ENCODE data around the gene LDLRAD1. TPM values are rescaled to one million over a fixed set of nuclear protein-coding genes. Genes with fewer than 3 reads are reported as not detected.

Gene LDLRAD1
- total RNA-seq, 1 donor from 2014 or later: not detected

DNA sequence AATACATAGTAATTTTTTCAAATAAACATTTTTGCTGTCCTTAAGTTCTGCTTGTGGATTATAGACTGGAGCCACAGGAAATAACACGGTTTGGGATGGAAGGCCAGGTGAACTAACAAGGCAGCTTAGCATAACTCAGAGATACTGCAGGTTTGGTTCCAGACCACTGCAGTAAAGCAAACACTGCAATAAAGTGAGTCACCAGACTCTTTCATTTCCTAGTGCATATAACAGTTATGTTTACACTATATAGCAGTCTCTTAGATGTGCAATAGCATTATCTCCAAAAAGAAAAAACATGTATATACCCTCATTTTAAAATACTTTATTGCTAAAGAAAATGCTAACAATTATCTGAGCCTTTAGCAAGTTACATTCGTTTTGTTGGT, 49.9 kb downstream of the LDLRAD1 start:
- peaks cover 9% of the 10 kb centered on the region for H3K36me3 ChIP-seq
- Mint-ChIP-seq H3K27ac (no peak overlapping the region), H3K4me3 (no peak overlapping the region), H3K9me3 (no peaks in the 10 kb centered on the region), H3K27me3 (ENCODE audit: insufficient read depth, low read depth) (no peaks in the 10 kb centered on the region), H3K4me1 (no peaks in the 10 kb centered on the region), H3K36me3 (peaks cover 42% of the 10 kb centered on the region)
- H3K9ac ChIP-seq: no peak overlapping the region
- H3K4me3 ChIP-seq: no peak overlapping the region
- no peaks in the 10 kb centered on the region for H3K9me3 ChIP-seq (ENCODE audit: low read depth)
- TF ChIP-seq EZH2 (IDR thresholded peaks at IDR 0.05): no peak
- H3K4me1 ChIP-seq: no peaks in the 10 kb centered on the region
- no peak overlapping the region for H3K4me2 ChIP-seq
- no peak overlapping the region for H2AFZ ChIP-seq (replicated peaks)
- no peak for DNase-seq (ENCODE audit: low spot score)
- H4K20me1 ChIP-seq (ENCODE audit: low read depth): peaks cover 5% of the 10 kb centered on the region
- H3K27ac ChIP-seq: no peak overlapping the region
- H3K27me3 ChIP-seq: no peaks in the 10 kb centered on the region
- H3F3A ChIP-seq (ENCODE audit: low read depth): no peaks in the 10 kb centered on the region
- no peaks in the 10 kb centered on the region for H3K79me2 ChIP-seq (ENCODE audit: low read depth)

DNA sequence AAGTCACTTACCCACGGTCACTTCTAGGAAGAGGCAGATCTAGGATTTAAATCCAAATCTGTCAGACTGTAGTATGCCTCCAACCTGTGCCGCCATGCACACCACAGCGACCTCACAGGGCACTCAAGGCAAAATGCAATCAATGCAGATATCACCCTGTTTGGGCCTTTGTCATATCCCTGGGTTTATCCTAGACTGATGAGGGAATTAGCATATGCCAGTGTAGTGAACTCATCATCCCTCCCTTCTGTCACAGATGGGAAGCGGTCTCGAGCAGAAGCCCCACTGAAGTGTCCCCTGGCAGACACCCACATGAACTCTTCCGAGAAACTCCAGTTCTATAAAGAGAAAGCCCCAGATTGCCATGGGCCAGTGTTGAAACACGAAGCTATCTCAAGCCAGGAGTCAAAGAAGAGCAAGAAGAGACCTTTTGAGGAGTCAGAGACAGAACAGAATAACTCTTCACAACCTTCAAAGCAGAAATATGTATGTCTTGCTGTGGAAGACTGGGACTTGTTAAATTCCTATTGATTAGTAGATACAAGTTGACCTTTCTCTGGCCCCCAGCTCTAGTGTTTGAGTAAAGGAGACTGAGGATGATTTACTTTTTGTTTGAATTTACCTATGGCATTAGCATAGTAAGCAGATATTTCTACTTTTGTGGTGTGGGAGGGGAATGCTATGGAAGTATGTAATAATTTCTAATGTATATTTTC, 50.4 kb downstream of the LDLRAD1 start:
- Histone ChIP-seq H3K4me2 (no peak overlapping the region), H3K36me3 (peaks cover 9% of the 10 kb centered on the region), H3K79me2 (ENCODE audit: low read depth) (no peaks in the 10 kb centered on the region), H3K9me3 (ENCODE audit: low read depth) (no peaks in the 10 kb centered on the region), H3K27me3 (no peaks in the 10 kb centered on the region), H3K27ac (no peak overlapping the region), H3K4me3 (no peak overlapping the region), H2AFZ (replicated peaks) (no peak overlapping the region), H3K4me1 (no peaks in the 10 kb centered on the region), H3F3A (ENCODE audit: low read depth) (no peaks in the 10 kb centered on the region), H4K20me1 (ENCODE audit: low read depth) (peaks cover 5% of the 10 kb centered on the region), H3K9ac (peak overlapping the region; percentile 10)
- Mint-ChIP-seq H3K27me3 (ENCODE audit: insufficient read depth, low read depth) (no peaks in the 10 kb centered on the region), H3K9me3 (no peaks in the 10 kb centered on the region), H3K4me1 (no peaks in the 10 kb centered on the region), H3K36me3 (peaks cover 40% of the 10 kb centered on the region), H3K27ac (no peak overlapping the region), H3K4me3 (no peak overlapping the region)
- no peak for DNase-seq (ENCODE audit: low spot score)
- TF ChIP-seq EZH2 (IDR thresholded peaks at IDR 0.05): no peak
- TF ChIP-seq, protein P1, sequence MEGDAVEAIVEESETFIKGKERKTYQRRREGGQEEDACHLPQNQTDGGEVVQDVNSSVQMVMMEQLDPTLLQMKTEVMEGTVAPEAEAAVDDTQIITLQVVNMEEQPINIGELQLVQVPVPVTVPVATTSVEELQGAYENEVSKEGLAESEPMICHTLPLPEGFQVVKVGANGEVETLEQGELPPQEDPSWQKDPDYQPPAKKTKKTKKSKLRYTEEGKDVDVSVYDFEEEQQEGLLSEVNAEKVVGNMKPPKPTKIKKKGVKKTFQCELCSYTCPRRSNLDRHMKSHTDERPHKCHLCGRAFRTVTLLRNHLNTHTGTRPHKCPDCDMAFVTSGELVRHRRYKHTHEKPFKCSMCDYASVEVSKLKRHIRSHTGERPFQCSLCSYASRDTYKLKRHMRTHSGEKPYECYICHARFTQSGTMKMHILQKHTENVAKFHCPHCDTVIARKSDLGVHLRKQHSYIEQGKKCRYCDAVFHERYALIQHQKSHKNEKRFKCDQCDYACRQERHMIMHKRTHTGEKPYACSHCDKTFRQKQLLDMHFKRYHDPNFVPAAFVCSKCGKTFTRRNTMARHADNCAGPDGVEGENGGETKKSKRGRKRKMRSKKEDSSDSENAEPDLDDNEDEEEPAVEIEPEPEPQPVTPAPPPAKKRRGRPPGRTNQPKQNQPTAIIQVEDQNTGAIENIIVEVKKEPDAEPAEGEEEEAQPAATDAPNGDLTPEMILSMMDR (IDR thresholded peaks at IDR 0.05): no peak
- no peak for TF ChIP-seq EZH2phosphoT487 (IDR thresholded peaks at IDR 0.05)

DNA sequence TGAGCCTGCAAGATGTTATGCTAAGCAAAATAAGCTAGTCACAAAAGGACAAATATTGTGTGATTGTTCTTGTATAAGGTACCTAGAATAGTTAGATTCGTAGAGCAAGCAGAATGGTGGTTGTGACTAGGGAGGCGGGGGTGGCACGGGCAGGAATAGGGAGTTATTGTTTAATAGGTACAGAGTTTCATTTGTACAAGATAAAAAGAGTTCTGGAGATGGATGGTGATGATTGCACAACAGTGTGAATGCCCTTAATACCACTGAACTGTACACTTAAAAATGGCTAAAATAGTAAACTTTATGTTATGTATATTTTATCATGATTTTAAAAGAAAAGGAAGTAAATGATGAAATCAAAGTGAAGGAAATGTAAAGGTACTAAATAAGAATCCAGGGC, 51.2 kb downstream of the LDLRAD1 start:
- Histone ChIP-seq H3K27ac (no peak overlapping the region), H3K79me2 (ENCODE audit: low read depth) (no peaks in the 10 kb centered on the region), H3K9ac (no peak overlapping the region), H4K20me1 (ENCODE audit: low read depth) (peaks cover 5% of the 10 kb centered on the region), H3K4me3 (no peak overlapping the region), H3K4me2 (no peak overlapping the region), H3K36me3 (peaks cover 9% of the 10 kb centered on the region), H2AFZ (replicated peaks) (no peak overlapping the region), H3K4me1 (no peaks in the 10 kb centered on the region), H3K9me3 (ENCODE audit: low read depth) (no peaks in the 10 kb centered on the region), H3F3A (ENCODE audit: low read depth) (no peaks in the 10 kb centered on the region), H3K27me3 (no peaks in the 10 kb centered on the region)
- Mint-ChIP-seq H3K9me3 (no peaks in the 10 kb centered on the region), H3K27ac (no peak overlapping the region), H3K4me1 (no peaks in the 10 kb centered on the region), H3K27me3 (ENCODE audit: insufficient read depth, low read depth) (no peaks in the 10 kb centered on the region), H3K4me3 (no peak overlapping the region), H3K36me3 (peaks cover 43% of the 10 kb centered on the region)
- DNase-seq (ENCODE audit: low spot score): no peak
- TF ChIP-seq EZH2phosphoT487 (IDR thresholded peaks at IDR 0.05): no peak
- TF ChIP-seq, protein P1 (IDR thresholded peaks at IDR 0.05): no peak
- TF ChIP-seq EZH2 (IDR thresholded peaks at IDR 0.05): no peak

DNA sequence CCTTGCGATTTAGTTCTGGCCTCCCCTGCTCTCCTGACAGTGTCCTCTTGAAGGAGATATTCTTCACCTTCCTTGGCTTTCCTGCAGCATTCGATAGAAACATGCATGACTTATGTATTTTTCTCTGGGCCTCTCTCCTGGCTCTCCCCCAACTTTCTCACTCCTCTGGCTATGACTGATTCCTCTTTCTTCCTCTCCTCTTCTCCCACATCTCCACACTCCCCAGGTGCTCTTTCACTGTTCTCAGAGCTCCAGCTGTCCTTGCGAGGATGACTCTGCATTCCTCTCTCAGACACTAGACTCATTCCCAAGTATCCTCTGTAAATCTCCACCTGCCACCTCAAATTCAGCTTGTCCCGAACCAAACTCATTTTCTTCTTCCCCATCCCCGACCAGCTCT, 53.9 kb downstream of the LDLRAD1 start:
- no peaks in the 10 kb centered on the region for H3K27me3 Mint-ChIP-seq (ENCODE audit: insufficient read depth, low read depth)
- Histone ChIP-seq H3K4me2 (no peak overlapping the region), H3F3A (ENCODE audit: low read depth) (no peaks in the 10 kb centered on the region), H3K4me3 (no peak overlapping the region), H4K20me1 (ENCODE audit: low read depth) (peaks cover 5% of the 10 kb centered on the region), H2AFZ (replicated peaks) (no peak overlapping the region), H3K9me3 (ENCODE audit: low read depth) (no peaks in the 10 kb centered on the region), H3K27me3 (no peaks in the 10 kb centered on the region), H3K27ac (peak overlapping the region; percentile 12), H3K79me2 (ENCODE audit: low read depth) (no peaks in the 10 kb centered on the region), H3K9ac (no peak overlapping the region), H3K36me3 (peaks cover 19% of the 10 kb centered on the region), H3K4me1 (no peaks in the 10 kb centered on the region)
- H3K9me3 Mint-ChIP-seq: no peaks in the 10 kb centered on the region
- H3K36me3 Mint-ChIP-seq: peaks cover 40% of the 10 kb centered on the region
- no peak for DNase-seq (ENCODE audit: low spot score)
- H3K4me3 Mint-ChIP-seq: no peak overlapping the region
- no peak overlapping the region for H3K27ac Mint-ChIP-seq
- TF ChIP-seq EZH2 (IDR thresholded peaks at IDR 0.05): no peak
- TF ChIP-seq EZH2phosphoT487 (IDR thresholded peaks at IDR 0.05): no peak
- TF ChIP-seq, protein P1 (IDR thresholded peaks at IDR 0.05): no peak
- no peaks in the 10 kb centered on the region for H3K4me1 Mint-ChIP-seq

Data from neural progenitor cell (in vitro differentiated cells).